ENCODE results near the gene ALKBH1. TPM values are rescaled to one million over a fixed set of nuclear protein-coding genes. Genes with fewer than 3 reads are reported as not detected.

The ALKBH1 gene
- total RNA-seq, 6 experiments from 2014 or later = 10.1 to 13.9 (median 10.7) TPM

DNA sequence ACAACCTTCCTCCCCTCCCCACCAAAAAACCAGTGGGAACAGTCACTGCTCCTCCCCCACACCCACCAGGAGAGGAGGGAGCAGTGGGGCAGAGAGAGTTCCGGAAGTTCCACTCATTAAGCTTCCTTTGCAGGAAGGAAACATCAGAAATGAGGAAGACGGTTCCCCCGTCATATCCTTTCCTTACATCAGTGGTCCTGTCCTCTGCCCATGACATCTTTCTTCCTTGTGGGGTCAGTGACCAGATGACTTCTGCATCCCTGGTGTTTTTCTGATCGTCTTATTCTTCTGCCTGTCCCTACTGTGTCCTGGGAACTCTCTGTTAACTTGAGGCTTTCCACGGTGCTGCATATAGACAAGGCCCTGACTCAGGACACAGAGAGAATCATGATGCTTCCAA lies 50.5 kb downstream of the ALKBH1 start:
- TF ChIP-seq, protein P1, sequence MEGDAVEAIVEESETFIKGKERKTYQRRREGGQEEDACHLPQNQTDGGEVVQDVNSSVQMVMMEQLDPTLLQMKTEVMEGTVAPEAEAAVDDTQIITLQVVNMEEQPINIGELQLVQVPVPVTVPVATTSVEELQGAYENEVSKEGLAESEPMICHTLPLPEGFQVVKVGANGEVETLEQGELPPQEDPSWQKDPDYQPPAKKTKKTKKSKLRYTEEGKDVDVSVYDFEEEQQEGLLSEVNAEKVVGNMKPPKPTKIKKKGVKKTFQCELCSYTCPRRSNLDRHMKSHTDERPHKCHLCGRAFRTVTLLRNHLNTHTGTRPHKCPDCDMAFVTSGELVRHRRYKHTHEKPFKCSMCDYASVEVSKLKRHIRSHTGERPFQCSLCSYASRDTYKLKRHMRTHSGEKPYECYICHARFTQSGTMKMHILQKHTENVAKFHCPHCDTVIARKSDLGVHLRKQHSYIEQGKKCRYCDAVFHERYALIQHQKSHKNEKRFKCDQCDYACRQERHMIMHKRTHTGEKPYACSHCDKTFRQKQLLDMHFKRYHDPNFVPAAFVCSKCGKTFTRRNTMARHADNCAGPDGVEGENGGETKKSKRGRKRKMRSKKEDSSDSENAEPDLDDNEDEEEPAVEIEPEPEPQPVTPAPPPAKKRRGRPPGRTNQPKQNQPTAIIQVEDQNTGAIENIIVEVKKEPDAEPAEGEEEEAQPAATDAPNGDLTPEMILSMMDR (IDR thresholded peaks at IDR 0.05) = no peak
- Mint-ChIP-seq H3K4me3 (no peak overlapping the region), H3K27ac (no peak overlapping the region), H3K9me3 (no peaks in the 10 kb centered on the region), H3K36me3 (ENCODE audit: low read depth) (no peaks in the 10 kb centered on the region), H3K27me3 (ENCODE audit: insufficient read depth) (peaks cover 5% of the 10 kb centered on the region), H3K4me1 (ENCODE audit: low read depth) (peaks cover 12% of the 10 kb centered on the region)
- DNase-seq = no peak

DNA sequence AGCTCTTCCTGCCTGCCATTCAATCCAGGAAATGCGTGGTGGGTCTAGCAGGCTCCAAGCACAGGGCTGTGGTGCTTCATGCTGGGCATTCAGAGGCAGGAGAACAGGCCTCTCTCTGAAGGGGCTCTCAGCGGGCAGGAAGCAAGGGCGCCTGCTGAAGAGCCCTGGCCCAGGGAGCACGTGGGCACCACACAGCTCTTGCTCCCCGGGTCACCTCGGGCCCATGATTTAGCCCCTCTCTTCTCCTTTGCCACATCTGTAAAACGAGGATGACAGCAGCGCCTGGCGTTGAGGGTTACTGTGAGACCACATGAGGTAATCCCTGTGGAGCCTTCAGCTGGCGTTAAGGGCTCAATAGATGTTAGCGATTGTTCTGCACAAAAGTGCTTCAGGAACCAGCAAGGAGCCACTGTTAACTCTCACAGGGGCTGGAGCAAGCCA lies 53.8 kb downstream of the ALKBH1 start:
- Mint-ChIP-seq H3K27me3 (ENCODE audit: insufficient read depth) (peaks cover 5% of the 10 kb centered on the region), H3K27ac (no peak overlapping the region), H3K4me3 (no peak overlapping the region), H3K9me3 (no peaks in the 10 kb centered on the region), H3K36me3 (ENCODE audit: low read depth) (no peaks in the 10 kb centered on the region), H3K4me1 (ENCODE audit: low read depth) (peaks cover 11% of the 10 kb centered on the region; the same call in 1 of the 2 replicates)
- TF ChIP-seq, protein P1 (IDR thresholded peaks at IDR 0.05) = no peak
- DNase-seq = no peak

DNA sequence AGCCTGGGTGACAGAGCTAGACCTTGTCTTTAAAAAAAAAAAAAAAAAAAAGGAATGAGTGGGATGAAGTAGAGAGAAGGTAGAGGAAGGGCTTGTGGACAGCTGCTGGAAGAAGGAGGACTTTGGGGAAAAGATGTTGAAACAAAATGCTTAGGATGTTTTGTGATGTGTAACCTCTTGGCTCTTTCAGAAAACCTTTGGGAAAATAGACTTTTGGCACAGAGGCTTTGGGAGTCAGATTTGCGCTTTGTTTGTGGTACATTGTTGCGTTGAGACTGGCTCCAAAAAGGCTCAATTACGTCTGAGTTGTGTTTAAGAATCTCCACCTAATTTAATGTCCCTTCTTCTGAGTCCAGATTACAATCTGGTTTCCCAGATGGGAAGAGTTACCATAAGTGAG lies 58.5 kb downstream of the ALKBH1 start:
- Mint-ChIP-seq H3K4me3 (no peak overlapping the region), H3K27ac (no peak overlapping the region), H3K4me1 (ENCODE audit: low read depth) (no peaks in the 10 kb centered on the region; the same call in 1 of the 2 replicates), H3K9me3 (no peaks in the 10 kb centered on the region; the same call in 1 of the 2 replicates), H3K36me3 (ENCODE audit: low read depth) (no peaks in the 10 kb centered on the region; the same call in 1 of the 2 replicates), H3K27me3 (ENCODE audit: insufficient read depth) (peaks cover 7% of the 10 kb centered on the region)
- DNase-seq = no peak
- TF ChIP-seq, protein P1 (IDR thresholded peaks at IDR 0.05) = no peak

DNA sequence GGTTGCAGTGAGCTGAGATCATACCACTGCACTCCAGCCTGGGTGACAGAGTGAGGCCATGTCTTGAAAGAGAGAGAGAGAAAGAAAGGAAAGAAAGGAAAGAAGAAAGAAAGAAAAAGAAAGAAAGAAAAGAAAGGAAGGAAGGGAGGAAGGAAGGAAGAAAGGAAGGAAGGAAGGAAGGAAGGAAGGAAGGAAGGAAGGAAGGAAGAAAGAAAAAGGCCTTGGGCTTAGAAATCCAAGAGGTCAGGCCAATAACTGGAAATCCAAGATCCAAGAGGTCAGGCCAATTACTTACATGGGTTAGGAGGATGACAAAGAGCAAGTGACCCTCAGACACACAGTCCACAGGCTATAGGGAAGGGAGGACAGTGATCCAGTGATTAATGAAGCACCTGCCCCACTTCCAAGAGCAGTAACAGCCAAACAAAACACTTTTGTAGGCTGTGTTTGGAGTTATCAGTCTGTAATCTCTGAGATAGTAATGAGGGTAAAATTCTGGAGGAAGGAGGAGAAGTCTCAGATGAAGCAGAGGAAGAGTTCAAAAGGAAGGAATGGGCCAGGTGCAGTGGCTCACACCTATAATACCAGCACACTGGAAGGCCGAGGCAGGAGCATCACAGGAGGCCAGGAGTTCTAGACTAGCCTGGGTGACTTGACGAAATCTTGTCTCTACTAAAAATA lies 59.2 kb downstream of the ALKBH1 start:
- TF ChIP-seq, protein P1 (IDR thresholded peaks at IDR 0.05) = no peak
- no peaks in the 10 kb centered on the region; the same call in 1 of the 2 replicates for H3K36me3 Mint-ChIP-seq (ENCODE audit: low read depth)
- DNase-seq = no peak
- no peak overlapping the region for H3K27ac Mint-ChIP-seq
- H3K9me3 Mint-ChIP-seq = no peaks in the 10 kb centered on the region; the same call in 1 of the 2 replicates
- peaks cover 7% of the 10 kb centered on the region for H3K27me3 Mint-ChIP-seq (ENCODE audit: insufficient read depth)
- no peaks in the 10 kb centered on the region; the same call in 1 of the 2 replicates for H3K4me1 Mint-ChIP-seq (ENCODE audit: low read depth)
- no peak overlapping the region for H3K4me3 Mint-ChIP-seq

DNA sequence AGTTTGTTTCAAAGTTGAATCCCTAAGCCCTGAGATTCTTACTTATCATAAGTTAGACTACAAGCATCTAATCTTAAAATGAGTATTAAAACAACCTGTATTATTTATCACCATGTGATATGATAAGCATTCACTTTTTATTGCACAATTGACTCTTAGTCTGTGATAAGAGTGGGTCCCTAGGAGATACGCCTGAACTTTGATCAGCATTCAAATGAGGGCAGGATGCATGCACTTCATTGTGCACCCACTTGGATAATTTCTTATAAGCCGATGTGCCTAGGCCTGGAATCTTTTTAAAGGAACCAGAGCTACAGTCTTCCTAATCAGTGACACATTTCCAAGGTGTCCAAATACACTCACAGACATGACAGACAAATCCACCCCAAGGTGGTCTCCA lies 60.0 kb downstream of the ALKBH1 start:
- no peaks in the 10 kb centered on the region; the same call in 1 of the 2 replicates for H3K4me1 Mint-ChIP-seq (ENCODE audit: low read depth)
- H3K9me3 Mint-ChIP-seq = no peaks in the 10 kb centered on the region; the same call in 1 of the 2 replicates
- DNase-seq = no peak
- TF ChIP-seq, protein P1 (IDR thresholded peaks at IDR 0.05) = no peak
- no peak overlapping the region for H3K27ac Mint-ChIP-seq
- peaks cover 2% of the 10 kb centered on the region; the same call in 1 of the 2 replicates for H3K27me3 Mint-ChIP-seq (ENCODE audit: insufficient read depth)
- H3K36me3 Mint-ChIP-seq (ENCODE audit: low read depth) = no peaks in the 10 kb centered on the region; the same call in 1 of the 2 replicates
- no peak overlapping the region for H3K4me3 Mint-ChIP-seq
